Esophagus muscularis mucosa (tissue), 4 donors: ENCODE data around the gene GRIK3. TPM values are rescaled to one million over a fixed set of nuclear protein-coding genes. Genes with fewer than 3 reads are reported as not detected.
"Not testable (repeated sequence)": the region's sequence is repeated elsewhere in the genome, so short reads cannot be mapped to it uniquely, and the experiment has no call there.

Source experiments
- DNase-seq: peaks from one replicate; pipeline ENCODE4 v3.0.0-alpha.2; 2017; ENCODE audit errors: extremely low spot score
- H3K27ac ChIP-seq, 4 donors: fragments of 200-600 bp; sonication (generic); replicated peaks in 1 of 4; 1 replicate in 3 of 4; 2 replicates in 1 of 4; pipeline ENCODE4 v1.5.1; 2016 to 2019; ENCODE audit warnings: mild to moderate bottlenecking in 1 of 4
- H3K27me3 ChIP-seq, 4 donors: fragments of 200-600 bp; sonication (generic); one replicate each; pipeline versions ENCODE4 v1.5.1 to v1.6.0; 2016 to 2019
- H3K36me3 ChIP-seq, 4 donors: fragments of 200-600 bp; sonication (generic); one replicate each; pipeline ENCODE4 v1.5.1; 2016 to 2019
- H3K4me1 ChIP-seq, 4 donors: fragments of 200-600 bp; sonication (generic); one replicate each; pipeline ENCODE4 v1.5.1; 2016 to 2019
- H3K4me3 ChIP-seq, 4 donors: fragments of 200-600 bp; sonication (generic); 1 replicate in 2 of 4; 2 replicates in 2 of 4; pipeline ENCODE4 v1.5.1; 2016 to 2019; ENCODE audit warnings: mild to moderate bottlenecking in 4 of 4, moderate library complexity in 1 of 4
- H3K9me3 ChIP-seq, 4 donors: fragments of 200-600 bp; sonication (generic); 1 replicate in 3 of 4; 2 replicates in 1 of 4; pipeline ENCODE4 v1.5.1; 2016 to 2019
- CTCF ChIP-seq, 3 experiments: fragments of 200-600 bp in 2 of 3; fragments of 450-650 bp in 1 of 3; sonication (generic) in 2 of 3; IDR thresholded peaks; one replicate each; pipeline ENCODE4 v1.5.1; 2017 to 2019; ENCODE audit warnings: antibody characterized with exemption in 3 of 3, mild to moderate bottlenecking in 2 of 3, moderate library complexity in 1 of 3
- EP300 ChIP-seq: sonication (generic); formaldehyde crosslinking; IDR thresholded peaks from one replicate; pipeline ENCODE4 v1.6.1; 2017; ENCODE audit warnings: antibody characterized with exemption
- POLR2A ChIP-seq: fragments of 450-650 bp; IDR thresholded peaks from one replicate; pipeline ENCODE4 v1.6.1; 2017; ENCODE audit warnings: antibody characterized with exemption, moderate library complexity, mild to moderate bottlenecking, low read depth
- POLR2AphosphoS5 ChIP-seq, 2 donors: sonication (generic); formaldehyde crosslinking; IDR thresholded peaks; one replicate each; pipeline ENCODE4 v1.6.1; 2017; ENCODE audit warnings: antibody characterized with exemption in 2 of 2
- WGBS: methylation state at CpG from one replicate; pipeline ENCODE4 v1.1.5; 2018; 5-methylcytosine and 5-hydroxymethylcytosine counted together
- intact Hi-C: fragments of 100-400 bp; cut with DNase I; formaldehyde crosslinking; loops from one replicate; pipeline ENCODE4 v1.15.1; 2023
- total RNA-seq, 4 donors: library from RNA; depleted of rRNA; stranded (reverse); fragments of >200 nt; gene quantifications; one replicate each; pipeline versions ENCODE4 v1.1.0 to v1.2.1, GENCODE V29; 2016

GRIK3 gene
- 1 to 10 TPM; 5.3 to 7.9 (median 6.6) TPM for total RNA-seq

- peak within 1 kb of the TSS; percentile 35 to 44 (median 39) for H3K4me3 ChIP-seq
- WGBS, result 0% methylated on average over 7 of the region's 128 CpGs
- H3K36me3 ChIP-seq, result no peaks in the 10 kb centered on the region
- peaks cover 0 to 100% (median 61%) of the 10 kb centered on the region in 4 donors for H3K27me3 ChIP-seq
- peak within 1 kb of the TSS in 3 of 4 donors; percentile 27 to 53 (median 38) for H3K27ac ChIP-seq
- intact Hi-C loops, result no loop called here
- DNase-seq, result no peak
- peaks cover 11 to 56% (median 33%) of the 10 kb centered on the region in 4 donors for H3K4me1 ChIP-seq
- TF ChIP-seq POLR2AphosphoS5 (IDR thresholded peaks at IDR 0.05) (no peak), POLR2A (no peak), CTCF (IDR thresholded peaks at IDR 0.05) (no peak), EP300 (no peak)
- no peaks in the 10 kb centered on the region for H3K9me3 ChIP-seq
Measured at GRCh38 chr1:37034121-37035013, at the start of gene GRIK3. TSS of gene GRIK3 (minus strand) at chr1:37034515. CDS start at chr1:37034108, 407 bp downstream.

- DNase-seq, result no peak
- H3K9me3 ChIP-seq, result no peaks in the 10 kb centered on the region
- WGBS, result 72% methylated on average over 10 of the region's 10 CpGs
- H3K27me3 ChIP-seq, result peaks cover 0 to 51% (median 0%) of the 10 kb centered on the region in 4 donors
- intact Hi-C loops, result no loop called here
- TF ChIP-seq EP300, result no peak
- no peak for TF ChIP-seq POLR2AphosphoS5 (IDR thresholded peaks at IDR 0.05)
- TF ChIP-seq POLR2A, result no peak
- TF ChIP-seq CTCF (IDR thresholded peaks at IDR 0.05), result no peak
- no peaks in the 10 kb centered on the region for H3K36me3 ChIP-seq
- H3K4me3 ChIP-seq, result no peak overlapping the region
- H3K4me1 ChIP-seq, result peaks cover 0 to under 1% (median 0%) of the 10 kb centered on the region in 4 donors
- peak overlapping the region in 2 of 4 donors; percentile 6 to 9 for H3K27ac ChIP-seq
Measured at GRCh38 chr1:37084013-37084412, 49.7 kb upstream of the GRIK3 start.

- H3K27ac ChIP-seq, result peak overlapping the region in 1 of 4 donors; percentile 9
- no peak for TF ChIP-seq POLR2AphosphoS5 (IDR thresholded peaks at IDR 0.05)
- no peak for TF ChIP-seq POLR2A
- TF ChIP-seq EP300, result no peak
- TF ChIP-seq CTCF (IDR thresholded peaks at IDR 0.05), result no peak
Measured at GRCh38 chr1:37083603-37084002, 49.3 kb upstream of the GRIK3 start.

GRCh38 chr1:37080296-37080986 is 46.1 kb upstream of the GRIK3 start:
- H3K4me1 ChIP-seq, H3K27ac ChIP-seq, H3K36me3 ChIP-seq, intact Hi-C loops, H3K4me3 ChIP-seq, DNase-seq, H3K9me3 ChIP-seq: not testable (repeated sequence)
- H3K27me3 ChIP-seq, result peaks cover 0 to 44% (median 0%) of the 10 kb centered on the region in 4 donors
- WGBS, result 93% methylated on average over 21 of the region's 54 CpGs

More at GRCh38 chr1:37083603-37084002, 49.3 kb upstream of the GRIK3 start:
- Histone ChIP-seq H3K4me3 (no peak overlapping the region), H3K36me3 (no peaks in the 10 kb centered on the region), H3K9me3 (no peaks in the 10 kb centered on the region), H3K4me1 (peaks cover 0 to 5% (median under 1%) of the 10 kb centered on the region in 4 donors), H3K27me3 (peaks cover 0 to 51% (median 0%) of the 10 kb centered on the region in 4 donors)
- 87% methylated on average over 12 of the region's 12 CpGs for WGBS
- no peak for DNase-seq
- intact Hi-C loops, result no loop called here

GRCh38 chr1:37078866-37079265 is 44.6 kb upstream of the GRIK3 start:
- Histone ChIP-seq H3K4me3 (no peak overlapping the region), H3K36me3 (no peaks in the 10 kb centered on the region), H3K27ac (no peak overlapping the region), H3K4me1 (peaks cover 0 to 7% (median 3%) of the 10 kb centered on the region in 4 donors), H3K9me3 (no peaks in the 10 kb centered on the region), H3K27me3 (peaks cover 0 to 47% (median 0%) of the 10 kb centered on the region in 4 donors)
- intact Hi-C loops, result no loop called here
- TF ChIP-seq POLR2A, result no peak
- no peak for DNase-seq
- WGBS, result 87% methylated on average over 2 of the region's 2 CpGs
